NCI-H345 (cell line): Measurements from ENCODE around the gene BOK.

Experiments
- DNase-seq: peaks from one replicate; lab custom pipeline; 2025; lab: John Stamatoyannopoulos, UW

BOK gene

GRCh38 chr2:241601841-241602240 lies 43.3 kb downstream of the BOK start:
- no peak for DNase-seq

- no peak for DNase-seq
Observed at GRCh38 chr2:241602720-241603119, 44.2 kb downstream of the BOK start.

DNA sequence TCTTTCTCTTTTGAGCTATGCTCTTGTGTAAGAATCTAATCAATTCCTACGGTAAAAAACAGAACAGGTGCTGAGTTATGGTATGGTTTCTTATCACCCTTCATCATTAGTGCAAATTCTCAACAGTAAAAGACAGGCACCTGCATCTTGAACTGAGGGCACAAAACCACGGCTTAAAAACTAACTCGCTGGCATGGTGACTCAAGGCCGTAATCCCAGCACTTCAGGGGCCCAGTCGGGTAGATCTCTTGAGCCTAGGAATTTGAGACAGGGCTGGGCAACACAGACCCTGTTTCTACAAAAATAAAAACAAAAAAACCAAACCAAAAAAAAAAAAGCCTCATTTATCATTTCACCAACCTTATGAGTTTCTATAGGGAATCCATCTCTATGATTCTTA lies 45.1 kb downstream of the BOK start:
- DNase-seq, result no peak

GRCh38 chr2:241606186-241606585 lies 47.6 kb downstream of the BOK start:
- no peak for DNase-seq

DNA sequence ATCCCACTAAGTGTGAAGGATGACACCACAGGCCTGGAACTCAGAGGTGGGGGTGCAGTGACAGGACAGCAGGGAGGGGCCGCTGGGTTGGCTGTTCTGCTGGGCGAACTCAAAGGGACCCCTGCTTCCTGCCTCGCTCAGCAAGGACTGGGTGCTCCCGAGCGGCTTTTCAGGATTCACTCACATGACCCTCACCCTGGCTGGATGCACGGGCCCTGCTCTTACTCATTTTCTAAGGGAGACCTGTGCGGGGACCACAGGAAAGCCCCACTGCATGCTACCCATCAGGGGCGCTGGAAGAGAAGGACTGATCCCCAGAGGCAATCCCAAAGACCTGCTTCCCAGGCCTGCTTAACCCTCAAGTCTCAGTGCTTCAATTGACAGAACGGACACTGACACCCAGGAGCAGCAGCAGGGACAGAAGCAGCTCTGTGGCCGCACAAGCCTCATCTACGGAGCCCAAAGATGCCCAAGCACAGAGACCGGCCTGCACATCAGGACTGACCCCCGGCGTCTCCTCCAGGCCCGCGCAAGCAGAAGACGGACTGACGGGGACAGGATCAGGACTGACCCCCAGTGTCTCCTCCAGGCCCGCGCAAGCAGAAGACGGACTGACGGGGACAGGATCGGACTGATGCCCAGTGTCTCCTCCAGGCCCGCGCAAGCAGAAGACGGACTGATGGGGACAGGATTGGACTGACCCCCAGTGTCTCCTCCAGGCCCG lies 48.8 kb downstream of the BOK start:
- no peak for DNase-seq

DNA sequence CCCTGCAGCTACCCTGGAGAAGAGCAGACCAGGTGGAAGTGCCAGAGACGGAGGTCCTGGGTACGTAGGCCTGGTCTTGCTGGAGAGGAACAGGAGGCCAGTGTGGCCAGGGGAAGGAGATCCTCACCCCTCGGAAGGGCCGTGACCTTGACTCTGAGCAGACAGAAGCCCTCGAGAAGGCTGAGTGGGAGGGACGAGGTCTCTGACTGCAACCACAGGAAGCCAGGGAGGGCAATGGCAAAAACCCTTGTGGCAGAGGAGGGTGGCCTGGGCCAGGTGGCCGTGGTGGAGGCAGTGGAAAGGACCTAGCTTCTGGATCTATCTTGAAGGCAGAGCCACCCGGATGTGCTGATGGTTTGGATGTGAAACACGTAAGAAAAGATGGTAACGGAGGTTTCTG lies 50.3 kb downstream of the BOK start:
- DNase-seq, result no peak

DNA sequence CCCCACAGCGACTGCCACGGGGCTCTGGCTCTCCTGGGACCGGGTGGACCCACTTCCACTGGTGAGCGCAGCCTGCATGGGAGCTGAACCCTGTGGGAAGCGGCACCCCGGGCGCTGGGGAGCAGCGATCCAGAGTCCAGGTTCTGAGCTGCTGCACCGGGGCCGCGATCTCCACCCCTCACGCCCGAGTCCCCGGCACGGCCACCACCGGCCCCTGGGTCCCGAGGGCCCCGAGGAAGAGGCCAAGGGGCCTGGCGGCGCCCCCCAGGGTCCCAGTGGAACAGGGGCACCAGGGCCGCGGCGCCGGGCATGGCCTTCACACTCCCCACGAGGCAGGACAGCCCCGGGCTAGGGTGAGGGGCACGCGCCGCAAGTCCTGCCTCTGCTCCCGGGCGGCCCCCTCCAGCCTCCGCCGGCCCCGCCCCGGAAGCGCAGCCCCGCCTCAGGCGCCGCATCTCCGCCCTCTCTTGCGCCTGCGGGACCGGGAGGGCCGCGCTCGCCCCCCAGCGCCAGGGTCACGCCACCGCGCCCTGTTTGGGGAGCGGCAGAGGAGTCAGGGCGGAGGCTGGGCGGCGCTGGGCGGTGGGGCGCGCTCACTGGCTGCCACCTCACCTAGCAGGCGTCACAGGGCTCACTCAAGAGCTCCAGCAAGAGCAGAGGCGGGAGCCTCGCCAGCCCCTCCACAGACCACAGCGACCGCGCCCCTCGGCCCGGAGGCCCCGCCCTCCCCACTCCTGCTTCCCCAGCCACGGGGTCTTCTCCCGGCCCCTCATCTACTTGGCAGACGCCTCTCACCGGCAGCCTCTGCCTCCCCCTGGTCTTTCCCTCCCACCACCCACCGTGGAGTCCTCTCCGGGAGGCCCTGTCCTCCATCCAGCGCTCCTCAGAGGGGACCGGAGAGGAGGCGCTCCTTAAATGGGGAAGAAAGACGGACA lies 51.6 kb downstream of the BOK start:
- DNase-seq, result no peak

- DNase-seq, result no peak
Observed at GRCh38 chr2:241611062-241611461, 52.5 kb downstream of the BOK start.

DNA sequence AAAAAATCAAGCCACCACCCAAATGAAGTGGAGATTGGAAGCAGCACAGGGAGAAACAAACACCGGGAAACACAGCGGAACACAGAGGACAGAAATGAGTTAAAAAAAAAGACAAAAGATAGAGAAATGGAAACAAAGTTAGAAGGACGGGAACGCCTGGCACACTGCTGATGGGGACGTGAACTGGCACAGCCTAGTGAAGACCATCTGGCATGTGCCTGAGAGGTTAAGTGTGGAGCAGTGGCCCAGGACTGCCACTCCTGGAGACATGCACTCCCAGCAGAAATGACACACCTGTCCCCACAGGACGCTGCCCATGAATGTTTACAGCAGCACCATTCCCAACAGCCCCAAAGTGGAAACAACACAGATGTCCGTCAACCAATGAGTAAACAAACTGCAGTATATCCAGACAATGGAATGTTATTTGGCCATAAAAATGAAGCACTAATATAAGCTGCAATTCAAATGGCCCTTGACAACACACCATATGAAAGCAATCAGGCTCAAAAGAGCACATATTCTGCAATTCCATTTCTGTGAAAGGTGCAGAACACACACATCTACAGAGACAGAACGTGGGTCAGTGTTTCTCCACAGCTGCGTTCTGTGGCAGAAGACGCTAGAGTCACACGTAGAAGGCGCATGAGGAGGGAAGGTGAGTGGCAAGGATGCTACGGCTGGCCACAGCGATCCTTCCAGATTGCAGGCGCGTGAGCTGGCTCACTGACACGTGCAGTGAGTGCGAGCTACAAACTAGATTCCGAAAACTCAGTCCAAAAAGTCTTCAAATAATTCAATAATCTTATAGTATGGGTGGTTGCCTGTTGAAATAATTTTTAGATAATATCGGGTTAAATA lies 53.8 kb downstream of the BOK start:
- no peak for DNase-seq

DNA sequence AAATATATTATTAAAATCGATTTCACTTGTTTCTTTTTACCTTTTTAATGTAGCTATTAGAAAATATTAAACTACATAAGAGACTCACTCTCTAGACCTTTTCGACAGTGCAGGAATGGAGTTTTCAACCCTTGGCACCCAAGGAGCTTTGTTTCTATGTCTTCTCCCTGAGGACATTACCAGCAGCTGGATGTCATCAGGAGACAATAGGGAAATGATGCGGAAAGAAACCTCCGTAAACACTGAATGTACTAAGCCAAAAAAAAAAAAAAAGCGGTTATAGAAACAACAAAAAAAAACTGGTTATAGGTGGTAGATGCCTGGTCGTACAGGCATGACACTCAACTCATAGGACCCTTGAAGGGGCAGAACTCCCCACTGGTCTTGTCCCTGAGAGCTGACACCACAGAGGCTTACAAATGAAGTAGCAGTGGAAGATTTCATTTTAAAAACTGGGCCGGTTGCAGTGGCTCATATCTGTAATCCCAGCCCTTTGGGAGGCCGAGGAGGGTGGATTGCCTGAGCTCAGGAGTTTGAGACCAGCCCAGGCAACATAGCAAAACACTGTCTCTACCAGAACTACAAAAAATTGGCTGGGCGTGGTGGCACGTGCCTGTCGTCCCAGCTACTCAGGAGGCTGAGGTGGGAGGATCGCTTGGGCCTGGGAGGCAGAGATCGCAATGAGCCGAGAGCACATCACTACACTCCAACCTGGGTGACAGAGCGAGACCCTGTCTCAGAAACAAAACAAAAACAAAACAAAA lies 54.7 kb downstream of the BOK start:
- DNase-seq, result peak; percentile 11

GRCh38 chr2:241615041-241615440 lies 56.5 kb downstream of the BOK start:
- no peak for DNase-seq

DNA sequence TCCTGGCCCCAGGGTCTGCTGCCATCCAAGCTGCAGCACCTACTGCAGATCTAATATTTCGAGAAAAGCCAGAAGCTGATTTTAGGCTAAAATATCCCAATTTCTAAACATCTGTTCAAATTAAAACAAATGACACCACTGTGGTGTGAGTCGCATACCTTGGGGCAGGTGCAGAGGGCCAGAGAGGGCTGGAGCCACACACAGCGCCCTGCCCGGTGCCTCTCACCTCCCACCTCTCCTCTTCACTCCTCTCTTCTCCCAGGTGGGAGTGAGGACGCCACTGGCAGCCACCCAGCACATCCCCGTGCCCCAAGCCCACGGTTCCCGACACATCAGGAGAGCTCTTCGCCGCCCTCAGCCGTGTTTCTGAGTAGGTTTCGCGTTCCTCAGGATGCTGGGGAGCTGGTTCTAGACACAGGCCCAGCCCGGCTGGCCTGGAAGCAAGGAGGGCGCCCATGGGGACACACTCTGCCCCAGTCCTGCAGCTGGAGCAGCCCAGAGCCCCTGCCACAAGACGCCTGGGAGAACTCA lies 57.0 kb downstream of the BOK start:
- DNase-seq, result no peak

DNA sequence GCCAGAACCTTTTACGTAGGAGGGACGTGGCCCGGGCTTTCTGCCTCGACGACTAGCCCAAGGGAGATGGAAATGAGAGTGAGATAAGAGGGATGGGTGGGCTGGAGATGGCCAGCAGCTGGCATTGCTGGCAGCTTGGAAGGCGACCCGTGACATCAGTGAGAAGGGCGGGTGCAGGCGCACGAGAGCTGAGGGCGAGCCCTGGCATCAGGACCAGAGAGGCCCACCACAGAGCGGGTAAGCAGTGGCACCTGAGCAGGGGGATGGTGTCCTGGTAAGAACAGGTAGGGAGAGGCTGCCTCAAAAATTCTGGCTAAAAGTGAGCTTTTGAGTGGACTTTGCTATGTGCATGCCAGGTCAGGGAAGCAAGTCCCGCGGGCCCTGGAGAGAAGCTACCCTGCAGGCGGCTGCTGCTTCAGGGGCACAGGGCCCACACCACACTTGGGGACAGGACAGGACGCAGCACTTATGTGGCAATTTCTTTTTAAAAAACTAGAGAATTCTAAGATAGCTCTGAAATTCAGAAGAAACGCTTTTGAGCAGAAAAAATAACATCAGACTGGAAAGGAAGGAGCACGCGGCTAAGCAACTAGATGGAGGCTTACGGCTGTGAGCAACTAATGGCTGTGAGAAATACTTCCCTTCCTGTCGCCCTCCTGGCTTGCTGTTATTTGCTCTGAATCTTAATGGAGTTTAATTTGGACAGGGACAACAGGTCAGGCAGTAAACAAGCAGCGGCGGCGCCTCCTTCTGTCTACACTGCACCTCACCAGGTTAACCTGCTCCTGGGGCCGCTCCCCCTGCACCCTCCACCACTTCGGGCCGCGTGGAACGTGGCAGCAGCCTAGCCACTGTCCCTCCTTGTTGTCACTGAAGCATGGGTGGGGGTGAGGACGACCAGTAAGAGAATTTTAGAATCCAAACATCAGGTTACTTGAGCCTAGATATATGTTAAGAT lies 57.9 kb downstream of the BOK start:
- DNase-seq, result no peak

- DNase-seq, result no peak
Observed at GRCh38 chr2:241617431-241618154, 59.0 kb downstream of the BOK start.

DNA sequence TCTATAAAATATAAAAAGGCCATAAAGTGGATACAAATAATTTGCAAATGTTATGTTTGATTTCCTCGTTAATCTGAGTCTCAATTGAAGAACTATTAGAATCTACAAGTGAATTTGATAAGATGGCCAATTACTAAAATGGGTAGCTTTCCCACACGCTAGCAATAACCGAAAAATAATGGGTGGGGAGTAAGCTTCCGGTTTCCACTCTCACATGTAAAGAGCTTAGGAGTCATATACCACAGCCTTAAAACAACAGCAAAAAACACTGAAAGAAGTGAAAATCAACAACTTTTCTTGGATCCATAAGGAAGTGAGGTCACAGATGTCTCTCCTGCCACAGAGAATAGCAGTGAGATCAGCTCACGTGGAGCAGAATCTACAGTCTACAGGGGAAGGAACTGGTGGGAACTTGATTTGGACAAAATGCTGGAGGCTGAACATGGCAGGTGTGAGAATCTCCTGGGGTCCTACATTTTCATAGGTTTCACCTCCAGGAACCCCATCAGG lies 59.8 kb downstream of the BOK start:
- DNase-seq, result no peak

- no peak for DNase-seq
Observed at GRCh38 chr2:241618829-241619228, 60.3 kb downstream of the BOK start.

GRCh38 chr2:241619597-241620418 lies 61.3 kb downstream of the BOK start:
- DNase-seq, result no peak

GRCh38 chr2:241620419-241620769 lies 61.8 kb downstream of the BOK start:
- no peak for DNase-seq
